ENCODE results near the gene KDF1. TPM values are rescaled to one million over a fixed set of nuclear protein-coding genes. Genes with fewer than 3 reads are reported as not detected.

KDF1 gene
- total and polyA plus RNA-seq, 4 donors = 1.0 to 4.6 (median 1.8) TPM

DNA sequence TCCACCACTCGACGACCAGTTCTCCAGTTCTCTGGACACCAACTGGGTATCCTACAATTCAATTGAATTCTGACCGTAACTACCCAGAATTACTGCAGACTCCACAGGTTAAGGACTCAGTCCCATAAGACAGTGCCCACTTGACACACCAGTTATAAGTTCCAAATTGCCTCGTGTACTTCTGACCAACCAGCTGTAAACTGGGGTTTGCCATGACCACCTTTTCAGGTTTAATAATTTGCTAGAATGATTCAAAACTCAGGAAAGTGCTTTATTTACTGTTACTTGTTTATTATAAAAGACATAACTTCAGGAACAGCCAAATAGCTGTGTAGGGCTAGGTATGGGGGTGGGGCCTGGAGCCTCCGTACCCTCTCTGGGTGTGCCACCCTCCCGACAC, 23.4 kb downstream of the KDF1 start:
- 62% methylated on average over 6 of the region's 6 CpGs for WGBS
- peaks cover 5 to 12% (median 9%) of the 10 kb centered on the region in 4 donors for H3K36me3 ChIP-seq (ENCODE audit: control insufficient read depth in 4 of 4, insufficient read depth in 3 of 4, low read depth in 1 of 4, low read length in 3 of 4)
- DNase-seq (ENCODE audit: low spot score) = no peak
- H3K4me3 ChIP-seq (ENCODE audit: low read depth in 1 of 3, low read length in 3 of 3) = no peak overlapping the region
- no peak for TF ChIP-seq RAD21 (IDR thresholded peaks at IDR 0.05)
- no peak for TF ChIP-seq HNF4G (IDR thresholded peaks at IDR 0.05)
- TF ChIP-seq NR2F2 (IDR thresholded peaks at IDR 0.05) = no peak
- TF ChIP-seq, protein P1, sequence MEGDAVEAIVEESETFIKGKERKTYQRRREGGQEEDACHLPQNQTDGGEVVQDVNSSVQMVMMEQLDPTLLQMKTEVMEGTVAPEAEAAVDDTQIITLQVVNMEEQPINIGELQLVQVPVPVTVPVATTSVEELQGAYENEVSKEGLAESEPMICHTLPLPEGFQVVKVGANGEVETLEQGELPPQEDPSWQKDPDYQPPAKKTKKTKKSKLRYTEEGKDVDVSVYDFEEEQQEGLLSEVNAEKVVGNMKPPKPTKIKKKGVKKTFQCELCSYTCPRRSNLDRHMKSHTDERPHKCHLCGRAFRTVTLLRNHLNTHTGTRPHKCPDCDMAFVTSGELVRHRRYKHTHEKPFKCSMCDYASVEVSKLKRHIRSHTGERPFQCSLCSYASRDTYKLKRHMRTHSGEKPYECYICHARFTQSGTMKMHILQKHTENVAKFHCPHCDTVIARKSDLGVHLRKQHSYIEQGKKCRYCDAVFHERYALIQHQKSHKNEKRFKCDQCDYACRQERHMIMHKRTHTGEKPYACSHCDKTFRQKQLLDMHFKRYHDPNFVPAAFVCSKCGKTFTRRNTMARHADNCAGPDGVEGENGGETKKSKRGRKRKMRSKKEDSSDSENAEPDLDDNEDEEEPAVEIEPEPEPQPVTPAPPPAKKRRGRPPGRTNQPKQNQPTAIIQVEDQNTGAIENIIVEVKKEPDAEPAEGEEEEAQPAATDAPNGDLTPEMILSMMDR (IDR thresholded peaks at IDR 0.05; ENCODE audit: low read depth, low read length, missing input control) = no peak
- TF ChIP-seq FOXA1 (IDR thresholded peaks at IDR 0.05) = no peak
- no peak for TF ChIP-seq YY1 (IDR thresholded peaks at IDR 0.05)
- no peak for TF ChIP-seq TAF1 (conservative IDR thresholded peaks at IDR 0.05)
- no peak for TF ChIP-seq HNF4A (conservative IDR thresholded peaks at IDR 0.05)
- TF ChIP-seq RXRA (IDR thresholded peaks at IDR 0.05) = no peak
- TF ChIP-seq, protein P2, sequence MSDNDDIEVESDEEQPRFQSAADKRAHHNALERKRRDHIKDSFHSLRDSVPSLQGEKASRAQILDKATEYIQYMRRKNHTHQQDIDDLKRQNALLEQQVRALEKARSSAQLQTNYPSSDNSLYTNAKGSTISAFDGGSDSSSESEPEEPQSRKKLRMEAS (IDR thresholded peaks at IDR 0.05) = no peak
- TF ChIP-seq, protein P3, sequence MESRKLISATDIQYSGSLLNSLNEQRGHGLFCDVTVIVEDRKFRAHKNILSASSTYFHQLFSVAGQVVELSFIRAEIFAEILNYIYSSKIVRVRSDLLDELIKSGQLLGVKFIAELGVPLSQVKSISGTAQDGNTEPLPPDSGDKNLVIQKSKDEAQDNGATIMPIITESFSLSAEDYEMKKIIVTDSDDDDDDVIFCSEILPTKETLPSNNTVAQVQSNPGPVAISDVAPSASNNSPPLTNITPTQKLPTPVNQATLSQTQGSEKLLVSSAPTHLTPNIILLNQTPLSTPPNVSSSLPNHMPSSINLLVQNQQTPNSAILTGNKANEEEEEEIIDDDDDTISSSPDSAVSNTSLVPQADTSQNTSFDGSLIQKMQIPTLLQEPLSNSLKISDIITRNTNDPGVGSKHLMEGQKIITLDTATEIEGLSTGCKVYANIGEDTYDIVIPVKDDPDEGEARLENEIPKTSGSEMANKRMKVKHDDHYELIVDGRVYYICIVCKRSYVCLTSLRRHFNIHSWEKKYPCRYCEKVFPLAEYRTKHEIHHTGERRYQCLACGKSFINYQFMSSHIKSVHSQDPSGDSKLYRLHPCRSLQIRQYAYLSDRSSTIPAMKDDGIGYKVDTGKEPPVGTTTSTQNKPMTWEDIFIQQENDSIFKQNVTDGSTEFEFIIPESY (IDR thresholded peaks at IDR 0.05) = no peak
- no peak for TF ChIP-seq FOXA2 (IDR thresholded peaks at IDR 0.05)
- no peak for TF ChIP-seq JUND (IDR thresholded peaks at IDR 0.05)
- TF ChIP-seq EGR1 (IDR thresholded peaks at IDR 0.05; ENCODE audit: low read depth in 2 of 2) = no peak
- no peaks in the 10 kb centered on the region for H3K27me3 ChIP-seq (ENCODE audit: control insufficient read depth in 4 of 4, insufficient read depth in 4 of 4, low read length in 3 of 4)
- H3K9me3 ChIP-seq (ENCODE audit: control insufficient read depth in 4 of 4, low read length in 3 of 4) = no peaks in the 10 kb centered on the region
- H3K27ac ChIP-seq (ENCODE audit: low read depth in 1 of 2, low read length in 2 of 2) = peak overlapping the region; percentile 47 to 91
- no peak overlapping the region for H3K9ac ChIP-seq (ENCODE audit: low read depth in 1 of 2, low read length in 2 of 2)
- H3K4me1 ChIP-seq (ENCODE audit: control insufficient read depth in 4 of 4, insufficient read depth in 4 of 4, low read length in 3 of 4) = peaks cover 20 to 38% (median 28%) of the 10 kb centered on the region in 4 donors

DNA sequence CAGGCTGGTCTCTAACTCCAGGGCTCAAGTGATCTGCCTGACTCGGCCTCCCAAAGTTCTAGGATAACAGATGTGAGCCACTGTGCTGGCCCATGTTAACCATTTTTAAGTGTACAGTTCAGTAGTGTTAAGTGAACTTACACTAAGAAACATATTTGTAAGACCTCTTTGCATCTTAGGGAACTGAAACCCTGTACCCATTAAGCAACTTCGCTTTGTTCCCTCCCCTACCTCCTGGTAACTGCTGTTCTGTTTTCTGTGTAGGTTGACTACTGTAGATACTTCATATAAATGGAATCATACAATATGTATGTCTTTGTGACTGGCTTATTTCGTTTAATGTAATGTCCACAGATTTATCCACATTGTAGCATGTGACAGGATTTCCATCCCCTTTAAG, 27.7 kb downstream of the KDF1 start:
- no peak overlapping the region for H3K27ac ChIP-seq (ENCODE audit: low read depth in 1 of 2, low read length in 2 of 2)
- no peaks in the 10 kb centered on the region for H3K27me3 ChIP-seq (ENCODE audit: control insufficient read depth in 4 of 4, insufficient read depth in 4 of 4, low read length in 3 of 4)
- TF ChIP-seq, protein P1 (IDR thresholded peaks at IDR 0.05; ENCODE audit: low read depth, low read length, missing input control) = no peak
- no peak for TF ChIP-seq FOXA1 (IDR thresholded peaks at IDR 0.05)
- TF ChIP-seq HNF4G (IDR thresholded peaks at IDR 0.05) = no peak
- TF ChIP-seq RAD21 (IDR thresholded peaks at IDR 0.05) = no peak
- TF ChIP-seq TAF1 (conservative IDR thresholded peaks at IDR 0.05) = no peak
- no peak for TF ChIP-seq JUND (IDR thresholded peaks at IDR 0.05)
- TF ChIP-seq, protein P3 (IDR thresholded peaks at IDR 0.05) = no peak
- TF ChIP-seq, protein P4, sequence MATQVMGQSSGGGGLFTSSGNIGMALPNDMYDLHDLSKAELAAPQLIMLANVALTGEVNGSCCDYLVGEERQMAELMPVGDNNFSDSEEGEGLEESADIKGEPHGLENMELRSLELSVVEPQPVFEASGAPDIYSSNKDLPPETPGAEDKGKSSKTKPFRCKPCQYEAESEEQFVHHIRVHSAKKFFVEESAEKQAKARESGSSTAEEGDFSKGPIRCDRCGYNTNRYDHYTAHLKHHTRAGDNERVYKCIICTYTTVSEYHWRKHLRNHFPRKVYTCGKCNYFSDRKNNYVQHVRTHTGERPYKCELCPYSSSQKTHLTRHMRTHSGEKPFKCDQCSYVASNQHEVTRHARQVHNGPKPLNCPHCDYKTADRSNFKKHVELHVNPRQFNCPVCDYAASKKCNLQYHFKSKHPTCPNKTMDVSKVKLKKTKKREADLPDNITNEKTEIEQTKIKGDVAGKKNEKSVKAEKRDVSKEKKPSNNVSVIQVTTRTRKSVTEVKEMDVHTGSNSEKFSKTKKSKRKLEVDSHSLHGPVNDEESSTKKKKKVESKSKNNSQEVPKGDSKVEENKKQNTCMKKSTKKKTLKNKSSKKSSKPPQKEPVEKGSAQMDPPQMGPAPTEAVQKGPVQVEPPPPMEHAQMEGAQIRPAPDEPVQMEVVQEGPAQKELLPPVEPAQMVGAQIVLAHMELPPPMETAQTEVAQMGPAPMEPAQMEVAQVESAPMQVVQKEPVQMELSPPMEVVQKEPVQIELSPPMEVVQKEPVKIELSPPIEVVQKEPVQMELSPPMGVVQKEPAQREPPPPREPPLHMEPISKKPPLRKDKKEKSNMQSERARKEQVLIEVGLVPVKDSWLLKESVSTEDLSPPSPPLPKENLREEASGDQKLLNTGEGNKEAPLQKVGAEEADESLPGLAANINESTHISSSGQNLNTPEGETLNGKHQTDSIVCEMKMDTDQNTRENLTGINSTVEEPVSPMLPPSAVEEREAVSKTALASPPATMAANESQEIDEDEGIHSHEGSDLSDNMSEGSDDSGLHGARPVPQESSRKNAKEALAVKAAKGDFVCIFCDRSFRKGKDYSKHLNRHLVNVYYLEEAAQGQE (IDR thresholded peaks at IDR 0.05) = no peak
- TF ChIP-seq NR2F2 (IDR thresholded peaks at IDR 0.05) = no peak
- TF ChIP-seq, protein P5, sequence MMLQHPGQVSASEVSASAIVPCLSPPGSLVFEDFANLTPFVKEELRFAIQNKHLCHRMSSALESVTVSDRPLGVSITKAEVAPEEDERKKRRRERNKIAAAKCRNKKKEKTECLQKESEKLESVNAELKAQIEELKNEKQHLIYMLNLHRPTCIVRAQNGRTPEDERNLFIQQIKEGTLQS (IDR thresholded peaks at IDR 0.05) = no peak
- no peak for TF ChIP-seq SP1 (IDR thresholded peaks at IDR 0.05)
- no peak for TF ChIP-seq EGR1 (IDR thresholded peaks at IDR 0.05; ENCODE audit: low read depth in 2 of 2)
- TF ChIP-seq RXRA (IDR thresholded peaks at IDR 0.05) = no peak
- TF ChIP-seq, protein P2 (IDR thresholded peaks at IDR 0.05) = no peak
- no peak for TF ChIP-seq YY1 (IDR thresholded peaks at IDR 0.05)
- no peak for TF ChIP-seq GABPA (IDR thresholded peaks at IDR 0.05 in 1 of 2, conservative IDR thresholded peaks at IDR 0.05 in 1 of 2)
- no peak overlapping the region for H3K4me3 ChIP-seq (ENCODE audit: low read depth in 1 of 3, low read length in 3 of 3)
- no peak for DNase-seq (ENCODE audit: low spot score)
- H3K9me3 ChIP-seq (ENCODE audit: control insufficient read depth in 4 of 4, low read length in 3 of 4) = no peaks in the 10 kb centered on the region
- H3K36me3 ChIP-seq (ENCODE audit: control insufficient read depth in 4 of 4, insufficient read depth in 3 of 4, low read depth in 1 of 4, low read length in 3 of 4) = peaks cover 9 to 29% (median 18%) of the 10 kb centered on the region in 4 donors
- WGBS = 90% methylated on average over 3 of the region's 3 CpGs
- H3K4me1 ChIP-seq (ENCODE audit: control insufficient read depth in 4 of 4, insufficient read depth in 4 of 4, low read length in 3 of 4) = peaks cover 6 to 11% (median 10%) of the 10 kb centered on the region in 4 donors
- H3K9ac ChIP-seq (ENCODE audit: low read depth in 1 of 2, low read length in 2 of 2) = no peak overlapping the region
